ENCODE data around the gene COASY. TPM values are rescaled to one million over a fixed set of nuclear protein-coding genes. Genes with fewer than 3 reads are reported as not detected.
"Not testable (repeated sequence)": the region's sequence is repeated elsewhere in the genome, so short reads cannot be mapped to it uniquely, and the experiment has no call there.

Gene COASY
- total and polyA plus RNA-seq, 10 donors: 32.5 to 104 (median 66.5) TPM

- WGBS, 5 donors: 40 to 72% (median 62%) methylated on average over 5 to 16 of the region's 16 CpGs
- Histone ChIP-seq H3K4me3 (peak overlapping the region; percentile 60 to 94 (median 72)), H3K27me3 (replicated peaks in 1 of 7) (no peaks in the 10 kb centered on the region), H3K9me3 (no peaks in the 10 kb centered on the region), H3K4me1 (peaks cover 7 to 45% (median 35%) of the 10 kb centered on the region in 6 donors), H3K27ac (peak overlapping the region; percentile 87 to 98 (median 91)), H3K36me3 (peaks cover 0 to 12% (median 0%) of the 10 kb centered on the region in 6 donors)
- peak; percentile 84 for DNase-seq
- intact Hi-C loops (cut with DNase I; ENCODE audit: low total_unique reads): no loop called here
- no peak for TF ChIP-seq POLR2AphosphoS5 (IDR thresholded peaks at IDR 0.05)
- TF ChIP-seq POLR2A (IDR thresholded peaks at IDR 0.05): no peak
- no peak for TF ChIP-seq CTCF (IDR thresholded peaks at IDR 0.05 in 8 of 11, conservative IDR thresholded peaks at IDR 0.05 in 3 of 11)
Measured at GRCh38 chr17:42553866-42554249, 8.1 kb upstream of the COASY start.

GRCh38 chr17:42554250-42555121, 7.5 kb upstream of the COASY start:
- WGBS, 5 donors: 0 to 1% (median 1%) methylated on average over 44 to 82 of the region's 82 CpGs
- intact Hi-C loops (cut with DNase I; ENCODE audit: low total_unique reads): no loop called here
- TF ChIP-seq POLR2AphosphoS5 (IDR thresholded peaks at IDR 0.05) (peak; percentile 98 to 99 (median 99)), CTCF (IDR thresholded peaks at IDR 0.05 in 8 of 11, conservative IDR thresholded peaks at IDR 0.05 in 3 of 11) (peak in 2 of 11 experiments; percentile 3 to 7), POLR2A (IDR thresholded peaks at IDR 0.05) (peak in 2 of 3 donors; percentile 45 to 78)
- Histone ChIP-seq H3K36me3 (peaks cover 0 to 12% (median 0%) of the 10 kb centered on the region in 6 donors), H3K27me3 (replicated peaks in 1 of 7) (no peaks in the 10 kb centered on the region), H3K4me1 (peaks cover 7 to 41% (median 31%) of the 10 kb centered on the region in 6 donors), H3K4me3 (peak overlapping the region; percentile 60 to 94 (median 72)), H3K27ac (peak overlapping the region; percentile 87 to 98 (median 91)), H3K9me3 (no peaks in the 10 kb centered on the region)
- peak; percentile 98 for DNase-seq

GRCh38 chr17:42555122-42555622, 6.8 kb upstream of the COASY start:
- intact Hi-C loops (cut with DNase I; ENCODE audit: low total_unique reads): no loop called here
- 22 to 27% (median 24%) methylated on average over 4 of the region's 4 CpGs for whole genome bisulfite sequencing, 5 donors
- Histone ChIP-seq H3K9me3 (no peaks in the 10 kb centered on the region), H3K36me3 (peaks cover 0 to 12% (median 0%) of the 10 kb centered on the region in 6 donors), H3K27ac (peak overlapping the region; percentile 87 to 98 (median 91)), H3K4me3 (peak overlapping the region; percentile 60 to 94 (median 72)), H3K4me1 (peaks cover 7 to 47% (median 31%) of the 10 kb centered on the region in 6 donors), H3K27me3 (replicated peaks in 1 of 7) (no peaks in the 10 kb centered on the region)
- no peak for TF ChIP-seq POLR2AphosphoS5 (IDR thresholded peaks at IDR 0.05)
- no peak for TF ChIP-seq CTCF (IDR thresholded peaks at IDR 0.05 in 8 of 11, conservative IDR thresholded peaks at IDR 0.05 in 3 of 11)
- TF ChIP-seq POLR2A (IDR thresholded peaks at IDR 0.05): no peak
- DNase-seq: no peak

GRCh38 chr17:42555961-42556617, 5.9 kb upstream of the COASY start:
- DNase-seq; intact Hi-C loops (cut with DNase I; ENCODE audit: low total_unique reads); H3K27me3 ChIP-seq (replicated peaks in 1 of 7); H3K9me3 ChIP-seq: not testable (repeated sequence)
- H3K4me1 ChIP-seq: peaks cover 7 to 53% (median 31%) of the 10 kb centered on the region in 6 donors
- peak overlapping the region in 1 of 8 donors; percentile 98 for H3K27ac ChIP-seq
- H3K4me3 ChIP-seq: peak overlapping the region in 1 of 8 donors; percentile 94
- WGBS, 5 donors: 56 to 94% (median 71%) methylated on average over 4 to 5 of the region's 5 CpGs
- H3K36me3 ChIP-seq: peaks cover 0 to 12% (median 0%) of the 10 kb centered on the region in 6 donors

Measured in spleen (tissue), 11 donors.